ENCODE results near the gene RNF26. TPM values are rescaled to one million over a fixed set of nuclear protein-coding genes. Genes with fewer than 3 reads are reported as not detected.

RNF26 gene
- total and polyA plus RNA-seq, 10 of the 15 experiments (the other 5 are each of a cell fraction or from before 2014, with no cell fraction given): 2.8 to 54.5 (median 17.7) TPM

DNA sequence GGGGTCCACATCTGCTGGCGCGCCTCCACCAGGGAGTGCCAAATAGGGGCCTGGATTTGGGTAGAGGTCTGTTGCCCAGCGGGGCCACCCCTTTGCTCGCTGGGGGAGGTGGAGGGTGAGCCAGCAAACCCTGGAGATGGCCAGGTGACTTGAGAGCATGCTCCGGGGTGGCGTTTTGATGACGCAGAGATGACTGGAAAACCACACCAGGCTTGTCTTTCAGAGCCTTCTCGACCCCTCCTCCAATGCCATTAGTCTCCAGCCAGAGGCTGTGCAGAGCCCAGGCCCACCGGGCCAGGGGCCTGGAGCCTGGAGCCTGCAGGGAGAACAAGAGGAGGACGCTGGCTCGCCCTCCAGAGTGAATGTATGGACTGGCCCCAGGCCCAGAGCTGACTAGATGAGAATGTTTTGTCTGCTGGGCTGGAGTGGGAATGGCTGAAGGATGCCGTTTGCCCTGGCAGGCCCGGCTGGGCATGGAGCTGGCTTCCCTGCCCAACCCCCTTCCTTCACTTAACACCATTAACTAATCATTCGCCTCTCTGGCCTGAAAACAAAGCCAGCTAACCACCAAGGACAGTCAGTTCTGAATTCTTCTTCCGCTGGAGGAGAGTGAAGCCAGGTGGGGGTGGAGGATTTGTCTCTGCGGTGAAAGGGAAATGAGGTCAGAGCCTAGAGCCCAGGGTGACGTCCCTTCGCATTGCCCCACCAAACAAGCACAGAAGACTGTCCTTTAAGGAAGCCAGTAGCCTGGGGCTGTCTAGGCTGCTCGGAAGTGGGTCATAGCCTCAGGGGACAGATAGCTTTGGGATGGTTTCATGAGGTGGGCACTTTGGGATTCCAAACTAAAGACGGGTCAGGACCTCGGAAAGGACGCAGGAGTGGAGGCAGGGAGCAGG is 15.8 kb upstream of the RNF26 start (continued):
- TF ChIP-seq MXI1 (IDR thresholded peaks at IDR 0.05; ENCODE audit: low read depth, low read length): no peak
- TF ChIP-seq MTA3 (IDR thresholded peaks at IDR 0.05; ENCODE audit: borderline replicate concordance, low read length): no peak
- no peak for TF ChIP-seq NFYA (IDR thresholded peaks at IDR 0.05; ENCODE audit: borderline replicate concordance, low read depth, low read length)
- TF ChIP-seq, protein P1, sequence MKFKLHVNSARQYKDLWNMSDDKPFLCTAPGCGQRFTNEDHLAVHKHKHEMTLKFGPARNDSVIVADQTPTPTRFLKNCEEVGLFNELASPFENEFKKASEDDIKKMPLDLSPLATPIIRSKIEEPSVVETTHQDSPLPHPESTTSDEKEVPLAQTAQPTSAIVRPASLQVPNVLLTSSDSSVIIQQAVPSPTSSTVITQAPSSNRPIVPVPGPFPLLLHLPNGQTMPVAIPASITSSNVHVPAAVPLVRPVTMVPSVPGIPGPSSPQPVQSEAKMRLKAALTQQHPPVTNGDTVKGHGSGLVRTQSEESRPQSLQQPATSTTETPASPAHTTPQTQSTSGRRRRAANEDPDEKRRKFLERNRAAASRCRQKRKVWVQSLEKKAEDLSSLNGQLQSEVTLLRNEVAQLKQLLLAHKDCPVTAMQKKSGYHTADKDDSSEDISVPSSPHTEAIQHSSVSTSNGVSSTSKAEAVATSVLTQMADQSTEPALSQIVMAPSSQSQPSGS (IDR thresholded peaks at IDR 0.05; ENCODE audit: low read length): no peak
- TF ChIP-seq TARDBP (IDR thresholded peaks at IDR 0.05; ENCODE audit: borderline replicate concordance): no peak
- peak; percentile 46 for TF ChIP-seq IKZF1 (conservative IDR thresholded peaks at IDR 0.05)
- no peak for TF ChIP-seq SUZ12 (IDR thresholded peaks at IDR 0.05; ENCODE audit: unreplicated experiment)
- no peak for TF ChIP-seq EZH2 (IDR thresholded peaks at IDR 0.05; ENCODE audit: borderline replicate concordance, control insufficient read depth, low read depth, low read length)
- TF ChIP-seq RUNX3 (IDR thresholded peaks at IDR 0.05; ENCODE audit: low read length): peak; percentile 83
- TF ChIP-seq RFX5 (IDR thresholded peaks at IDR 0.05; ENCODE audit: low read depth, low read length): no peak
- TF ChIP-seq CHD4 (IDR thresholded peaks at IDR 0.05): no peak
- no peak for TF ChIP-seq CBX5 (IDR thresholded peaks at IDR 0.05; ENCODE audit: low read depth)
- no peak for TF ChIP-seq SREBF1 (IDR thresholded peaks at IDR 0.05; ENCODE audit: low read length)
- no peak for TF ChIP-seq RCOR1 (conservative IDR thresholded peaks at IDR 0.05; ENCODE audit: low read depth, low read length)
